Smooth muscle cell (in vitro differentiated cells): ENCODE results near the gene CEP131. TPM values are rescaled to one million over a fixed set of nuclear protein-coding genes. Genes with fewer than 3 reads are reported as not detected.

ENCODE experiments used
- DNase-seq: peaks from one replicate; lab custom pipeline; 2025; ENCODE audit not compliant: unreplicated experiment; lab: John Stamatoyannopoulos, UW
- H2AFZ ChIP-seq: fragments of 200-600 bp; sonication (generic); 2 replicates; pipeline ENCODE4 v1.6.0; 2016; ENCODE audit warnings: antibody characterized with exemption, low read depth, mild to moderate bottlenecking
- H3F3A ChIP-seq: fragments of 200-600 bp; sonication (generic); 2 replicates; pipeline ENCODE4 v1.6.0; 2017; ENCODE audit warnings: antibody characterized with exemption, low read depth
- H3K27ac ChIP-seq: fragments of 200-600 bp; sonication (generic); 2 replicates; pipeline ENCODE4 v1.5.1; 2016; ENCODE audit warnings: low read depth, mild to moderate bottlenecking
- H3K27me3 ChIP-seq: fragments of 200-600 bp; sonication (generic); 2 replicates; pipeline ENCODE4 v1.6.1; 2016; ENCODE audit warnings: low read depth, mild to moderate bottlenecking
- H3K36me3 ChIP-seq: fragments of 200-600 bp; sonication (generic); 2 replicates; pipeline ENCODE4 v1.5.1; 2016; ENCODE audit warnings: low read depth
- H3K4me1 ChIP-seq: fragments of 200-600 bp; sonication (generic); 2 replicates; pipeline ENCODE4 v1.5.1; 2016; ENCODE audit warnings: low read depth
- H3K4me2 ChIP-seq: fragments of 200-600 bp; sonication (generic); 2 replicates; pipeline ENCODE4 v1.6.0; 2016; ENCODE audit warnings: mild to moderate bottlenecking
- H3K4me3 ChIP-seq: fragments of 200-600 bp; sonication (generic); 2 replicates; pipeline ENCODE4 v1.5.1; 2016; ENCODE audit warnings: mild to moderate bottlenecking
- H3K79me2 ChIP-seq: fragments of 200-600 bp; sonication (generic); 2 replicates; pipeline ENCODE4 v1.6.0; 2016; ENCODE audit warnings: low read depth, mild to moderate bottlenecking
- H3K9ac ChIP-seq: fragments of 200-600 bp; sonication (generic); 2 replicates; pipeline ENCODE4 v1.6.0; 2016; ENCODE audit warnings: low read depth
- H3K9me3 ChIP-seq: fragments of 200-600 bp; sonication (generic); replicated peaks from 2 replicates; pipeline ENCODE4 v1.5.1; 2016; ENCODE audit warnings: low read depth
- H4K20me1 ChIP-seq: fragments of 200-600 bp; sonication (generic); 2 replicates; pipeline ENCODE4 v1.6.0; 2016; ENCODE audit warnings: low read depth
- WGBS: methylation state at CpG from one replicate; pipeline ENCODE4 v1.1.7; 2016; ENCODE audit warnings: low lambda C conversion rate; 5-methylcytosine and 5-hydroxymethylcytosine counted together
- polyA plus RNA-seq: library from polyadenylated mRNA; unstranded; fragments of >200 nt; fragmentation: Nextera tagmentation; extraction: Ambion mirVana; gene quantifications from 2 replicates; pipeline ENCODE4 v1.2.1, GENCODE V29; 2016
- total RNA-seq: library from RNA; depleted of rRNA; stranded (reverse); fragments of >200 nt; gene quantifications from 2 replicates; pipeline ENCODE4 v1.2.3, GENCODE V29; 2014
- TF ChIP-seq, protein P1 (sequence below): fragments of 200-600 bp; sonication (generic); IDR thresholded peaks from 2 replicates; pipeline ENCODE4 v1.5.1; 2017; ENCODE audit warnings: borderline replicate concordance, mild to moderate bottlenecking, antibody characterized with exemption; ENCODE audit not compliant: insufficient read depth, poor library complexity, severe bottlenecking

Gene CEP131
- total and polyA plus RNA-seq, 2 experiments from 2014 or later: 3.0 to 13.4 TPM

DNA sequence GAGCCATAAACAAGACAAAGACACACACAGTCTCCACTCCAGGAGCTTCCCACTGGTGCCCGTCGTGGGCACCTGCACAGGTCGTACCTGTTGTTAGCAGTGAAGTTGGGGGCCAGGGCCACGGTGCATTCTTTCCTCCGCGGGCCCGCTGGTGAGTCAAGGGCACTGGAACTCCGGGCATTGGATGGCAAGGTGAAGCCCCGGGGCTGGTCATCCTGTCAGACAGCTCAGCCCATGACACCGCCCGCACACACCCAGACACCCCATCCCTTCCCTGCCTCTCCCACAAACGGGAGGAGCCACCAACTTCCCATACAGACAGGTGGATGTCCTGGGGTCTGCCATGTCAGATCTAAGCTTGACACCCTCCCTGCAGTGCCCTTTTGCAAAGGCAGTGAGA lies 16.1 kb downstream of the CEP131 start:
- DNase-seq: no peak
- Histone ChIP-seq H3K27me3 (no peaks in the 10 kb centered on the region), H3K4me2 (no peak overlapping the region), H3K27ac (no peak overlapping the region), H3K4me1 (no peaks in the 10 kb centered on the region), H3K9me3 (no peaks in the 10 kb centered on the region), H3K79me2 (no peaks in the 10 kb centered on the region), H3K4me3 (no peak overlapping the region), H4K20me1 (peaks cover 9% of the 10 kb centered on the region), H2AFZ (no peak overlapping the region), H3K36me3 (no peaks in the 10 kb centered on the region), H3K9ac (no peak overlapping the region), H3F3A (no peaks in the 10 kb centered on the region)
- TF ChIP-seq, protein P1, sequence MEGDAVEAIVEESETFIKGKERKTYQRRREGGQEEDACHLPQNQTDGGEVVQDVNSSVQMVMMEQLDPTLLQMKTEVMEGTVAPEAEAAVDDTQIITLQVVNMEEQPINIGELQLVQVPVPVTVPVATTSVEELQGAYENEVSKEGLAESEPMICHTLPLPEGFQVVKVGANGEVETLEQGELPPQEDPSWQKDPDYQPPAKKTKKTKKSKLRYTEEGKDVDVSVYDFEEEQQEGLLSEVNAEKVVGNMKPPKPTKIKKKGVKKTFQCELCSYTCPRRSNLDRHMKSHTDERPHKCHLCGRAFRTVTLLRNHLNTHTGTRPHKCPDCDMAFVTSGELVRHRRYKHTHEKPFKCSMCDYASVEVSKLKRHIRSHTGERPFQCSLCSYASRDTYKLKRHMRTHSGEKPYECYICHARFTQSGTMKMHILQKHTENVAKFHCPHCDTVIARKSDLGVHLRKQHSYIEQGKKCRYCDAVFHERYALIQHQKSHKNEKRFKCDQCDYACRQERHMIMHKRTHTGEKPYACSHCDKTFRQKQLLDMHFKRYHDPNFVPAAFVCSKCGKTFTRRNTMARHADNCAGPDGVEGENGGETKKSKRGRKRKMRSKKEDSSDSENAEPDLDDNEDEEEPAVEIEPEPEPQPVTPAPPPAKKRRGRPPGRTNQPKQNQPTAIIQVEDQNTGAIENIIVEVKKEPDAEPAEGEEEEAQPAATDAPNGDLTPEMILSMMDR: no peak
- 92% methylated on average over 12 of the region's 12 CpGs for WGBS

DNA sequence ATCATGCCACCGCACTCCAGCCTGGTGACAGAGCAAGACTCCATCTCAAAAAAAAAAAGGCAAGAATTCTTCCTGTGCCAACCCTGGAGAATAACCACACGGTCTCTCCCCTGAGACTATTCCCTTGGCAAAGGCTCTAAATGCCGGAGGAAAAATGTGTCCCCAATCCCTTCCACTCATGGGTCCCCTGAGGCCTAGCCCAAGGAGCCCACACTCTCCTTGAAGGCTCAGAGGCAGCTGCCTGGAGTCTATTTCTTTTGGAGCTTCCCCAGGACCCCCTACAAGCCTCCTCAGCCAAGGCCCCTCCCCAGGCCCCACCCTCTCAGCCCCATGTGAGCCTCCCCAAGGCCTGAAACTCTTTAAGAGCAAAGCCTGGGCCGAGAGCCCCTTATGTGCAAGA lies 16.6 kb downstream of the CEP131 start:
- no peak overlapping the region for H3K4me3 ChIP-seq
- no peak for DNase-seq
- 92% methylated on average over 4 of the region's 4 CpGs for WGBS
- H4K20me1 ChIP-seq: peaks cover 5% of the 10 kb centered on the region
- no peaks in the 10 kb centered on the region for H3K27me3 ChIP-seq
- H3K79me2 ChIP-seq: no peaks in the 10 kb centered on the region
- TF ChIP-seq, protein P1: no peak
- no peak overlapping the region for H2AFZ ChIP-seq
- no peaks in the 10 kb centered on the region for H3K4me1 ChIP-seq
- no peaks in the 10 kb centered on the region for H3K9me3 ChIP-seq
- H3K4me2 ChIP-seq: no peak overlapping the region
- no peaks in the 10 kb centered on the region for H3K36me3 ChIP-seq
- no peak overlapping the region for H3K9ac ChIP-seq
- no peaks in the 10 kb centered on the region for H3F3A ChIP-seq
- no peak overlapping the region for H3K27ac ChIP-seq

DNA sequence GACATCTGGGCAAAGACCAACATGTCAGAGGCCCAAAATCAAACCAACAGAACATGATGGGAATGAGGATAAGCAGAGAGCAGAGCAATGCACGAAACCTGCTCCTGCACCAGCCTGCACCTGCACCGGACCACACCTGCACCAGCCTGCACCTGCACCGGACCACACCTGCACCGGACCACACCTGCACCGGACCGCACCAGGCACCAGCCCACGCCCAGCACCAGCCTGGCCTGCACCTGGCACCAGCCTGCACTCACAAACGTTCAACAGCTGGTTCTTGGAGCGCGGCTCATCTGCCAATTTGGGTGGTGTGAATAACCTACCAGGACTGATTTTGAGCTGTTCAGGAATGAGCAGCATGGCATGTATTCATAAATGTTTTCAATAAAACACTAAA lies 18.2 kb downstream of the CEP131 start:
- Histone ChIP-seq H3K27me3 (no peaks in the 10 kb centered on the region), H4K20me1 (no peaks in the 10 kb centered on the region), H3K4me2 (no peak overlapping the region), H3K27ac (no peak overlapping the region), H3K36me3 (no peaks in the 10 kb centered on the region), H3K9me3 (no peaks in the 10 kb centered on the region), H2AFZ (no peak overlapping the region), H3K9ac (no peak overlapping the region), H3K79me2 (no peaks in the 10 kb centered on the region), H3K4me1 (no peaks in the 10 kb centered on the region), H3F3A (no peaks in the 10 kb centered on the region), H3K4me3 (no peak overlapping the region)
- TF ChIP-seq, protein P1: no peak
- DNase-seq: no peak
- 92% methylated on average over 10 of the region's 10 CpGs for WGBS

DNA sequence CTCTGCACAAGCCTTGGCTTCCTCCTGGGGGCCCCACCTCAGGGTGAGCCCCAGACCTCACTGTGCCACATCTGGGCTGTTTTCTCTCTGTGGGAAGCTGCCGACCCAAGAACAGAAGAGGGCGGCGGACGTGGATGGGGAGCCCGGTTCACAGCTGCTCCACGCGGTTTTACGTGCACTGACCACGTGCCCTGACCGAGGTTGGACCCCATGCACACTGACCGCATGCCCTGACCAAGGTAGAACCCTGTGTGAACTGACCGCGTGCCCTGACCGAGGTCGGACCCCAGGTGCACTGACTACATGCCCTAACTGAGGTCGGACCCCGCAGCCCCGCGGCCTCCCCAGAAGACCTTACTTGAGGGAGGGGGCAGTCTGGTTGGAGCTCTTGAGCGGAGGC lies 19.6 kb downstream of the CEP131 start:
- Histone ChIP-seq H3K79me2 (no peaks in the 10 kb centered on the region), H3K27ac (no peak overlapping the region), H3K27me3 (no peaks in the 10 kb centered on the region), H3K4me3 (no peak overlapping the region), H3K4me1 (no peaks in the 10 kb centered on the region), H3F3A (no peaks in the 10 kb centered on the region), H4K20me1 (no peaks in the 10 kb centered on the region), H3K4me2 (no peak overlapping the region), H3K36me3 (no peaks in the 10 kb centered on the region), H3K9ac (no peak overlapping the region), H2AFZ (no peak overlapping the region), H3K9me3 (no peaks in the 10 kb centered on the region)
- TF ChIP-seq, protein P1: no peak
- no peak for DNase-seq
- WGBS: 98% methylated on average over 20 of the region's 20 CpGs
